ENCODE data around the gene MEPCE.

MEPCE gene

GRCh38 chr7:100411101-100411500 lies 18.5 kb upstream of the MEPCE start:
- TF ChIP-seq CTCF (conservative IDR thresholded peaks at IDR 0.05): no peak
- H3K27ac ChIP-seq: no peak overlapping the region

DNA sequence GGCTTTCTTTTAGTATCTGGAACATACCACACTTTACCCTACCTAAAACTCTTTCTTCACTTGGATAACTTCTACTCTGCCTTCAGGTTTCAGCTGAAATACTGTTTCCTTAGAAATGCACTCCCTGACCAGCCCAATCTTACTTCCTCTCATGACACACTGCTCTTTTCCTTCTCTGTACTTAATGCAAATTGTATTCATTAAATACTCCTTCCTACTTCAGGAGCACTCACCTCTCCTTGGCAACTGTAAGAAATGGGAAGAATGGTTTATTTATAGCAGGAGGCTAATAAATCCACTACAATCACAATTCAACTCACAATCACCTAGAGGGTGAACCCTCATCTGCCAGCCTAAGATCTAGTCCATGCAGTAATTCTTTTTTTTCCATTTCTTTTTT lies 16.3 kb upstream of the MEPCE start:
- TF ChIP-seq CTCF (conservative IDR thresholded peaks at IDR 0.05): no peak
- no peak overlapping the region for H3K27ac ChIP-seq

GRCh38 chr7:100413889-100414288 lies 15.7 kb upstream of the MEPCE start:
- no peak overlapping the region for H3K27ac ChIP-seq
- TF ChIP-seq CTCF (conservative IDR thresholded peaks at IDR 0.05): no peak

GRCh38 chr7:100415448-100415847 lies 14.2 kb upstream of the MEPCE start:
- no peak for TF ChIP-seq CTCF (conservative IDR thresholded peaks at IDR 0.05)
- no peak overlapping the region for H3K27ac ChIP-seq

GRCh38 chr7:100418930-100419659 lies 10.5 kb upstream of the MEPCE start:
- H3K27ac ChIP-seq: no peak overlapping the region
- TF ChIP-seq CTCF (conservative IDR thresholded peaks at IDR 0.05): no peak

DNA sequence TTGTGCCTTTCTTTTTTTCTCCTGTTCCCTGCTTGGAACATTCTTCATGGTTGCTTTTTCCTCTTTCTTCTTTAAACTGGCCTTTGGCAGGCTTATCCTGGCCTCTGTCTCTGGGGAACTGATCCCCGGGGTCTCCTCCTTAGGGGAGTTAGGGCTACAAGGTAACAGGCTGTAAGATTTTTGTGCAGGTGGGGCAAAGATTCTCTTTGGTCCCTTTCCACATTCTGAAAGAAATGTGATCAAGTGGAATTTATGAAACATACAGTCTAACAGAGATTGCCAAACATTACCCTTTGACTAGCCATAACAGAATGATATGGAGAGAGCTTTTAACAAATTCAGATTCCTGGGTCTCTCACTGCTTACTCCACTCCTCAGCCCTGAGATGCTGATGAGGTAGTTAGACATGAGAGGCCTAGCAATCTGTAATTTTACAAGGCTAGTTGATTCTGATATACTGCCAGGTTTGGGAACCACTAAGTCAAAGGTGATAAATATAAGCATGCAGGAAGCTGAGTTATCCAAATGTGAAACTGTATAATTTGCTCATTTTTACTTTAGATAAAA lies 9.9 kb upstream of the MEPCE start:
- no peak for TF ChIP-seq CTCF (conservative IDR thresholded peaks at IDR 0.05)
- H3K27ac ChIP-seq: no peak overlapping the region

GRCh38 chr7:100423315-100423714 lies 6.3 kb upstream of the MEPCE start:
- TF ChIP-seq CTCF (conservative IDR thresholded peaks at IDR 0.05): no peak

More at GRCh38 chr7:100423315-100423714, 6.3 kb upstream of the MEPCE start:
- H3K27ac ChIP-seq: no peak overlapping the region
